Panc1 (cell line): ENCODE results near the gene RUNX3. TPM values are rescaled to one million over a fixed set of nuclear protein-coding genes. Genes with fewer than 3 reads are reported as not detected.

Experiments used
- ATAC-seq: fragments of 200-7000 bp; cut with Tn5 transposase; 2 replicates; pipeline ENCODE4 v1.9.1; 2020; ENCODE audit warnings: mild to moderate bottlenecking, moderate library complexity
- BruUV-seq: library from RNA; stranded (reverse); fragments of 400-500 nt; replicated peaks from 2 replicates; lab custom pipeline; 2021; lab: Mats Ljungman, UMichigan
- CTCF ChIA-PET: fragments of 300-600 bp; sonication (Branson Sonifier 250); formaldehyde crosslinking; loops from one replicate; lab custom pipeline; 2022; ENCODE audit warnings: antibody characterized with exemption; lab: Charles Lee
- POLR2A ChIA-PET: fragments of 300-600 bp; sonication (Branson Sonifier 250); formaldehyde crosslinking; loops from one replicate; lab custom pipeline; 2022; ENCODE audit warnings: antibody characterized with exemption; lab: Charles Lee
- DNase-seq: peaks from one replicate; pipeline ENCODE4 v3.0.0-alpha.2; 2010; ENCODE audit warnings: low read depth, low spot score
- H3K27ac ChIP-seq: 2 replicates; pipeline ENCODE4 v1.5.1; 2011; ENCODE audit warnings: mild to moderate bottlenecking, low read length, inconsistent platforms
- H3K27me3 ChIP-seq: fragments of 200-500 bp; sonication (Bioruptor generic); 2 replicates; pipeline ENCODE4 v1.6.0; 2014; ENCODE audit warnings: low read length, inconsistent platforms; ENCODE audit not compliant: control insufficient read depth, insufficient read depth
- H3K36me3 ChIP-seq: fragments of 200-500 bp; sonication (Bioruptor generic); 2 replicates; pipeline ENCODE4 v1.5.1; 2014; ENCODE audit warnings: inconsistent platforms, mild to moderate bottlenecking, low read length, moderate library complexity; ENCODE audit not compliant: control insufficient read depth, insufficient read depth
- H3K4me1 ChIP-seq: 2 replicates; pipeline ENCODE4 v1.5.1; 2011; ENCODE audit warnings: inconsistent platforms, mild to moderate bottlenecking, low read length, moderate library complexity; ENCODE audit not compliant: control insufficient read depth, insufficient read depth
- H3K4me3 ChIP-seq, 2 experiments: 2 replicates each; pipeline ENCODE4 v1.5.1; 2011 to 2012; ENCODE audit warnings: low read depth in 2 of 2, low read length in 2 of 2, mild to moderate bottlenecking in 2 of 2, inconsistent platforms in 1 of 2, moderate library complexity in 1 of 2
- H3K9me3 ChIP-seq: fragments of 200-500 bp; sonication (Bioruptor generic); 2 replicates; pipeline ENCODE4 v1.5.1; 2014; ENCODE audit warnings: low read depth, mild to moderate bottlenecking, inconsistent platforms, low read length, moderate library complexity; ENCODE audit not compliant: control insufficient read depth, insufficient read depth
- POLR2AphosphoS5 ChIP-seq: IDR thresholded peaks from 2 replicates; pipeline ENCODE4 v1.6.1; 2012; ENCODE audit warnings: mild to moderate bottlenecking, low read depth, low read length, moderate library complexity
- SIN3A ChIP-seq: IDR thresholded peaks from 2 replicates; pipeline ENCODE4 v1.6.1; 2012; ENCODE audit warnings: low read depth, mild to moderate bottlenecking, low read length, moderate library complexity, borderline replicate concordance; ENCODE audit not compliant: insufficient read depth
- TCF7L2 ChIP-seq: IDR thresholded peaks from 2 replicates; pipeline ENCODE4 v1.6.1; 2011; ENCODE audit warnings: mild to moderate bottlenecking, low read depth, low read length, inconsistent platforms
- in situ Hi-C: cut with HindIII; loops from 2 replicates; pipeline ENCODE4 v1.10.0; 2016; ENCODE audit warnings: low sequenced_read_pairs, low pct_unique_long_range_greater_than_20kb
- intact Hi-C: fragments of 100-400 bp; cut with micrococcal nuclease; formaldehyde crosslinking; loops from one replicate; pipeline ENCODE4 v1.10.0; 2022; ENCODE audit not compliant: unreplicated experiment
- total RNA-seq: library from RNA; stranded (reverse); gene quantifications from one replicate; pipeline ENCODE4 v1.2.1, GENCODE V29; 2021; ENCODE audit not compliant: unreplicated experiment
- TF ChIP-seq, protein P1 (sequence below), 2 experiments: IDR thresholded peaks; 2 replicates each; pipeline ENCODE4 v1.6.1; 2011 to 2012; ENCODE audit warnings: low read depth in 2 of 2, control low read depth in 1 of 2, low read length in 1 of 2, mild to moderate bottlenecking in 1 of 2, moderate library complexity in 1 of 2; ENCODE audit not compliant: insufficient read depth in 1 of 2
- TF ChIP-seq, protein P2 (sequence below): fragments of 450-650 bp; IDR thresholded peaks from 2 replicates; pipeline ENCODE4 v1.5.1; 2017; ENCODE audit warnings: mild to moderate bottlenecking

RUNX3 gene
- total RNA-seq, 1 experiment from 2014 or later, result 0.10 TPM

DNA sequence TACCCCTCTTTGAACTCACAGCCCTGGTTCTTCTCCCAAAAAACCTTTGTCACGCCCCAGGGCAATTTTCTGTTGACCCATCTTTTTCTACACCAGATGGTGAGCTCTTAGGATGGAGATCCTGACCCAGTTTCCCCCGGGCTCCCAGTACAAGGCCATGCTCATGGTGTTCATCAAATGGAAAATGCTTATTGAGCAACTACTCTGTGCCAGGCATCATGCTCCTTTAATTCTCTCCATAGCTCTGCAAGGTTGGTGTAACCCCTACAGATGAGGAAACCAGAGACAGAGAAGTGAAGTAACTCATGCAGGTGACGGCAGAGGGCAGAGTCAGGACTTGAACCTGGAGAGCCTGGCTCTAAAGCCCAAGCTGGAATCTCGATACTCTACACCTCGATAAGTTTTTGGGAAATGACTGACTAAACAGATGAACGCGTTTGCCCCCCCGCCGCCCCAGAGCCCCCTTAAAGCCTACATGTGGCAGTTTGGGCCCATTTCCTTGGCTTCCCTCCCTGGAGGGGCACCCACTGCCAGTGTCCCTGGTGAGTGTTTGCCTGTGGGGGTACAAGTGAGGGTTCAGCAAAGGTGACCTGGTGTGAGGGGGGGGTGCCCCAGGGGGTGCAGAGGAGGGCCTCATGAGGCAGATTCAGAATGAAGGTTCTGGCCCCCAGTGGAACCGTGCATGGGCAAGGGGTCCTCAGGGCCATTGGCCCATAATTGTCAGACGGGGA lies 30.2 kb upstream of the RUNX3 start:
- Histone ChIP-seq H3K4me1 (no peaks in the 10 kb centered on the region), H3K4me3 (no peak overlapping the region), H3K27ac (no peak overlapping the region), H3K27me3 (no peaks in the 10 kb centered on the region), H3K9me3 (no peaks in the 10 kb centered on the region), H3K36me3 (no peaks in the 10 kb centered on the region)
- ChIA-PET POLR2A (no interaction called here), CTCF (no interaction called here)
- no peak for ATAC-seq
- in situ Hi-C loops (no loop called here), intact Hi-C loops (no loop called here)
- TF ChIP-seq, protein P1, sequence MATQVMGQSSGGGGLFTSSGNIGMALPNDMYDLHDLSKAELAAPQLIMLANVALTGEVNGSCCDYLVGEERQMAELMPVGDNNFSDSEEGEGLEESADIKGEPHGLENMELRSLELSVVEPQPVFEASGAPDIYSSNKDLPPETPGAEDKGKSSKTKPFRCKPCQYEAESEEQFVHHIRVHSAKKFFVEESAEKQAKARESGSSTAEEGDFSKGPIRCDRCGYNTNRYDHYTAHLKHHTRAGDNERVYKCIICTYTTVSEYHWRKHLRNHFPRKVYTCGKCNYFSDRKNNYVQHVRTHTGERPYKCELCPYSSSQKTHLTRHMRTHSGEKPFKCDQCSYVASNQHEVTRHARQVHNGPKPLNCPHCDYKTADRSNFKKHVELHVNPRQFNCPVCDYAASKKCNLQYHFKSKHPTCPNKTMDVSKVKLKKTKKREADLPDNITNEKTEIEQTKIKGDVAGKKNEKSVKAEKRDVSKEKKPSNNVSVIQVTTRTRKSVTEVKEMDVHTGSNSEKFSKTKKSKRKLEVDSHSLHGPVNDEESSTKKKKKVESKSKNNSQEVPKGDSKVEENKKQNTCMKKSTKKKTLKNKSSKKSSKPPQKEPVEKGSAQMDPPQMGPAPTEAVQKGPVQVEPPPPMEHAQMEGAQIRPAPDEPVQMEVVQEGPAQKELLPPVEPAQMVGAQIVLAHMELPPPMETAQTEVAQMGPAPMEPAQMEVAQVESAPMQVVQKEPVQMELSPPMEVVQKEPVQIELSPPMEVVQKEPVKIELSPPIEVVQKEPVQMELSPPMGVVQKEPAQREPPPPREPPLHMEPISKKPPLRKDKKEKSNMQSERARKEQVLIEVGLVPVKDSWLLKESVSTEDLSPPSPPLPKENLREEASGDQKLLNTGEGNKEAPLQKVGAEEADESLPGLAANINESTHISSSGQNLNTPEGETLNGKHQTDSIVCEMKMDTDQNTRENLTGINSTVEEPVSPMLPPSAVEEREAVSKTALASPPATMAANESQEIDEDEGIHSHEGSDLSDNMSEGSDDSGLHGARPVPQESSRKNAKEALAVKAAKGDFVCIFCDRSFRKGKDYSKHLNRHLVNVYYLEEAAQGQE (IDR thresholded peaks at IDR 0.05; ENCODE audit: insufficient read depth in 1 of 2, low read depth in 2 of 2, low read length in 1 of 2), result no peak
- no peak for TF ChIP-seq POLR2AphosphoS5
- no peak for TF ChIP-seq TCF7L2
- TF ChIP-seq, protein P2, sequence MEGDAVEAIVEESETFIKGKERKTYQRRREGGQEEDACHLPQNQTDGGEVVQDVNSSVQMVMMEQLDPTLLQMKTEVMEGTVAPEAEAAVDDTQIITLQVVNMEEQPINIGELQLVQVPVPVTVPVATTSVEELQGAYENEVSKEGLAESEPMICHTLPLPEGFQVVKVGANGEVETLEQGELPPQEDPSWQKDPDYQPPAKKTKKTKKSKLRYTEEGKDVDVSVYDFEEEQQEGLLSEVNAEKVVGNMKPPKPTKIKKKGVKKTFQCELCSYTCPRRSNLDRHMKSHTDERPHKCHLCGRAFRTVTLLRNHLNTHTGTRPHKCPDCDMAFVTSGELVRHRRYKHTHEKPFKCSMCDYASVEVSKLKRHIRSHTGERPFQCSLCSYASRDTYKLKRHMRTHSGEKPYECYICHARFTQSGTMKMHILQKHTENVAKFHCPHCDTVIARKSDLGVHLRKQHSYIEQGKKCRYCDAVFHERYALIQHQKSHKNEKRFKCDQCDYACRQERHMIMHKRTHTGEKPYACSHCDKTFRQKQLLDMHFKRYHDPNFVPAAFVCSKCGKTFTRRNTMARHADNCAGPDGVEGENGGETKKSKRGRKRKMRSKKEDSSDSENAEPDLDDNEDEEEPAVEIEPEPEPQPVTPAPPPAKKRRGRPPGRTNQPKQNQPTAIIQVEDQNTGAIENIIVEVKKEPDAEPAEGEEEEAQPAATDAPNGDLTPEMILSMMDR, result no peak
- no peak for TF ChIP-seq SIN3A
- no TSS peak for BruUV-seq
- no peak for DNase-seq

DNA sequence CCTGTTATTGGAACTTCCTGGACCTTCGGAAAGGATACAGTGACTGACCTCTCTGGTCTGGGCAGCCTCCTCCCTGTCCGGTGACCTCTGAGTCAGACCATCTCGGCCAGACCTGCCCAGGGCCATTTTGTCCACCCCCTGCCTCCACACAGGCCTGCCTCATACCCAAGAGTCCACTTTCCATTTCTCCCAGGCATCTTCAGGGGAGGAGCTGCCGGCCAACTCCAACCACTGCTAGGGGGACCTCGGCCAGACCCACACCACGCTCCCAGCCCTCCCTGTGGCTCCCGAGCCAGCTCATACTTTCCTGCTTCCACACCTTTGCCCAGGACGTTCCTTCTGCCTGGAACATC lies 29.5 kb upstream of the RUNX3 start:
- intact Hi-C loops, result no loop called here
- TF ChIP-seq, protein P1 (IDR thresholded peaks at IDR 0.05; ENCODE audit: insufficient read depth in 1 of 2, low read depth in 2 of 2, low read length in 1 of 2), result no peak
- TF ChIP-seq TCF7L2, result no peak
- no peak for TF ChIP-seq POLR2AphosphoS5
- TF ChIP-seq, protein P2, result no peak
- DNase-seq, result no peak
- Histone ChIP-seq H3K4me1 (no peaks in the 10 kb centered on the region), H3K27me3 (no peaks in the 10 kb centered on the region), H3K9me3 (no peaks in the 10 kb centered on the region), H3K27ac (no peak overlapping the region), H3K36me3 (no peaks in the 10 kb centered on the region), H3K4me3 (no peak overlapping the region)
- in situ Hi-C loops, result no loop called here
- ChIA-PET CTCF (no interaction called here), POLR2A (no interaction called here)
- no peak for ATAC-seq
- no TSS peak for BruUV-seq
